Stimulated activated CD4-positive, alpha-beta T cell treated with anti-CD3 and anti-CD28 coated beads, Interleukin-1b, Interleukin-23, amount 100 ng/mL, for 1 hour (primary cell): Measurements from ENCODE around the gene ARFGEF2.
"Not testable (repeated sequence)": the region's sequence is repeated elsewhere in the genome, so short reads cannot be mapped to it uniquely, and the experiment has no call there.

Source experiments
- DNase-seq, 2 donors: peaks; one replicate each; pipeline ENCODE4 v3.0.0-alpha.2; 2020; ENCODE audit warnings: low read depth in 2 of 2

ARFGEF2 gene

DNA sequence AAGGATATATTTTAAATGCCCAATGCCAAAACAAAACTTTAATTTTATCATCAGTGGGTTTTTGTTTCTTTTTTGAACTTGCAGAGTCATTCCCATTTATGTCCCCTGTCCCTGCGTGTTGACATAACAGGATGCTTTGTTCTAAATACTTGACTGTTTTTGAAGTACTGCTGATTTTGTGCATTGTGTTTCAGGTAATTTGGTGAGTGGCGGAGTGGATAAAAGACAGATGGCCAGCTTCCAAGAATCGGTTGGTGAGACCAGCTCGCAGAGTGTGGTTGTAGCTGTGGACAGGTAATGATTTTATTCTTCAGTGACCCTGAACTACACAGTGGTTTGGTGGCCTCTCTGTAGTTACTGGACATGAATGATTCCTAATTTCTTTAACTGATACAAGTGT, 74.1 kb downstream of the ARFGEF2 start:
- DNase-seq: no peak

DNA sequence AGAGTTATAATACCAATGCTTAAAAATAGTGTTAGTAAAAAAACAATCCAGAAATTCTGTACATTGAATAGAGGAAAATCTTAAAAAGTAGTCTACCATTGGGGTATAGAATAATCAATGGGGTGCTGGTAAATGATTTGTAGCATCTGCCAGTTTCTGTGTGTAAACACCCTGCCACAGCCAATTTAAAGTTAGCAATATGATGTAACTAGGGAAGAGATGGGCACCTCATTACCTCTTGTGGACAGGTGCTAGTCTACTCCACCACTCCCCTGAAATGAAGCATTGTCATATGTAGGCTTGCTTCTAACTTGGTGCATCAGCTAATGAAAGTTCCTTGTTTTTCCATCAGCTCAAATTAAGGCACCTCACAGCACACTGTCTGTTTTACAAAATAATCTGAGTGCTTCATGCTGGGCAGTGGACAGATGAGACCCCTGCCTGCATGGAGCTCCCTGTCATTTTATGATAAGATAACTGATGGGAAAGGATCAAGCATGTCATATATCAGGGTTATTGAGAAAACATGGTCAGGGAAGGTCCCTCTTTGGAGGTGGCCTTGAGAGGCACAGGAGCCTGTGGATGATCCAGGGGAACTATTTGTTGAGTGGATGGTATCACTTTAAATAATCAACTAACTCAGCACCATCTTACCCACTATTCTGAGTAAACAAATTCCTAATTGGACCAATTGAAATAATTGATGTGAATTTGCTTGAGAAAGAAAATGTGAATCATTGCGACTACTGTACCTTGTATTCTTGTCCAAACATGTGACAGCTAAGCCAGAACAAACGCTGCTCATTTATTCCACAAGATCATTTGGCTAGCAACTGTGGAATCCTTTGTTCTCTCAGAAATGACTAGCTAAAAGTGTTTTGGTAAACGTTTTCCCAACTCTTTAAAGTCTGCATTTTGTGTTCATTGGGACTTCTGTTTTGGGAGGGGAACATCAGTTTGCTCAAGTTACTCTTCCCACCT, 78.7 kb downstream of the ARFGEF2 start:
- DNase-seq: no peak

DNA sequence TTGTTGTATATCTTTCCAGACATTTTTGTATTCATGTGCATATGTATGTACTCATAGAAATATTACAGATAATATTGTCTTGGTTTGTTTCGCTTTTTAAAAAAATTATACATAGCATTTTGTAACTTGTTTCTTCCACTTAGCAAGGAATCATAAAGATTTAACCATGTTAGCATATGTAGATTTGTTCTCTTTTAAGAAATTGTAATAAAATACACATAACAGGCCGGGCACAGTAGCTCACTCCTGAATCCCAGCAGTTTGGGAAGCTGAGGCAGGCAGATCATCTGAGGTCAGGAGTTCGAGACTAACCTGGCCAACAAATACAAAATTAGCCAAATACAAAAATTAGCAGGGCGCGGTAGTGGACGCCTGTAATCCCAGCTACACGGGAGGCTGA, 80.2 kb downstream of the ARFGEF2 start:
- no peak for DNase-seq

DNA sequence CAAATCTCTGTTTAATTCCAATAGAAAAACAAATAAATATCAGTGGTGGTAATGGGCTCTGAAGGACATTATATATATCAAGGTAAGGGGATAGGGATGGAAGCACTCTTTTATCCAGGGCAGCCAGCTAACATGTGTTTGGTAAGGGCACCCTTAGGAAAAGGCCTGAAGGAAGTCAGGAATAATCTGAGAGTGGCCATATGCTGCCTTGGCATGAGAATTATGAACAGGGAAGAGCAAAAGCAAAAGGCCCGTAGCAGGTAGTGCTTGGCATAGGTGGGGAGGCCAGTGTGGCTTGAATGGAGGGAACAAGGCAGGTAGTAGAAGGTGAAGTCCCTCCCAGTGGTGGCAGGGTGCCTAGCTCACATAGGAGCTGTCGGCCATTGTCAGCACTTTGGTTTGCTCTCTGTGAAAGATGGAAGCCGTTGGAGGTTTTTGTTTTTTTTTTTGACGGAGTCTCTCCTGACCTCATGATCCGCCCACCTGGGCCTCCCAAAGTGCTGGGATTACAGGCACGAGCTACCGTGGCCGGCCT, 85.0 kb downstream of the ARFGEF2 start:
- no peak for DNase-seq

DNA sequence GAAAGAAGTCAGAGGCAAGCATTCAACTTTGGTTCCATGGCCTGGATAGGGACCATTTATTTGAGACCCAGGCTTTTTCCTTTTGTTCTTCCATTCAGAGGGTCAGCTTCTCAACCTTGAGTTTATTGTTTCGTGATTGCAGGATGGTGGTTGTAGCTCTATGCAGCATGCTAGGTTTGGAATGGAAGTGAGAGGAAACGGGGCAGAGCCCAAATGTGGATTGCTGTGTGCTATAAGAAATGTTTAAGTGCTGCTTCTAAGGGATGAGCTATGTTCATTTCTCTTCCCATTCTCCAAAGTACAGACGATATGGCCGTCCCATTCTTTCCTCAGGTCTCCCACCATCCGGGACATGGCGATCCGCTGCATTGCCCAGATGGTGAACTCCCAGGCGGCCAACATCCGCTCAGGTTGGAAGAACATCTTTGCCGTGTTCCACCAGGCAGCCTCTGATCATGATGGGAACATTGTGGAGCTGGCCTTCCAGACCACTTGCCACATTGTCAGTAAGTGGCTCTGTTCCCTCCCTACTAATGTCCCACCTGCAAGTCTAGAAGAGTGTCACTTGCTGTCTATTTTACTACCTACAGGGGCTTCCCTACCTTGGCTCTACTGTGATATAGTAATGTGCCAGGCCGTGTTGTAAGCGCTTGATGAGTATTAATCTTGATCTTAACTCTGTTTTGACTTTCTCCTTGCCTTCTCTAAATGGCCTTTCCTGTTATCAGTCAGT, 88.6 kb downstream of the ARFGEF2 start:
- DNase-seq: no peak

DNA sequence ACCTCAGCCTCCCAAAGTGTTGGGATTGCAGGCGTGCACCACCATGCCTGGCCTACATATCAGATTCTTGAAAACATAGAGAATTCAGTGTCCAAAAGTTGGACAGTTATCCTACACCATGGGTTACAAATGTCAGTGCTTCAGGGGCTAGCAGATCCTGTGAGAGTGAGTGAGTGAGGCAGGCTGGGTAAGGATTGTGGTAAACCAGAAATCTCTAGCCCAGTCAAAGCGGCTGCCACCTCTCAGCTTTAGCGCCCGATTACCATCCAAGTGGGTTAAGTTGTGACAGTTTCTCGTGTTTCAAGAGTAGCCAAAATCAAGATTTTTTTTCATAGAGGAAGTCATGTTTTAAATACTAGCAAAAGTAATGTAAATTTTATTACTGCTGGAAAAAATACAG, 102.7 kb downstream of the ARFGEF2 start:
- no peak for DNase-seq

DNA sequence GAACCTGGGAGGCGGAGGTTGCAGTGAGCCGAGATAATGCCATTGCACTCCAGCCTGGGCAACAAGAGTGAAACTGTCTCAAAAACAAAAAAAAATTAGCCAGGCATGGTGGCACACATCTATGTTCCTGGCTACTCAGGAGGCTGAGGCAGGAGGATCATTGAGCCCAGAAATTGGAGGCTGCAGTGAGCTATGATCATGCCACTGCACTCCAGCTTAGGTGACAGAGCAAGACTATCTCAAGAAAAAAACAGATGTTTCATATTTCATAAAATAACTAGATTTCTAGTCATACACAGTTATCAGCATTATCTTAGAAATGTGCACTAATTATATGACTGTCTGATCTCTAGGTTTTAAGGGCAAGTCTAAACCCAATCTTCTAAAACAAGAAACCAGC, 106.7 kb downstream of the ARFGEF2 start:
- DNase-seq: not testable (repeated sequence)

DNA sequence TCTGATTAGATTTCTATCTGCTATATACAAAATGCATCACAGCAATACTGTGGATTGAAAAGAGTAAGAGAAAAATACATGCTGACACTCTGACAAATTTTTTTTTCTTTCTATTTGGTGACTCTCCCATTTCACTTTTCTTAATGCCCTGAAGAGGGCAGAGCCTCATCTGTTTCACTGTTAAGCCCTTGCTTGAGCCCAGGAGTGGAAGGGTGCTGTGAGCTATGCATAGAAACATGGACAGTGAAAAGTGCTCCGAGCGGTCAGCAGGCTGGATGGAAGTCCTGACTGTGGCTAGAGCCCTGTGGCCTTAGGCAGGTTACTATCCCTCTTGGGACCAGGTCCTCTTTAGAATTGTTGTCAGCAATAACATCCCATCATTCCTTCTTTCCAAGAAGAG, 107.2 kb downstream of the ARFGEF2 start:
- DNase-seq: no peak

DNA sequence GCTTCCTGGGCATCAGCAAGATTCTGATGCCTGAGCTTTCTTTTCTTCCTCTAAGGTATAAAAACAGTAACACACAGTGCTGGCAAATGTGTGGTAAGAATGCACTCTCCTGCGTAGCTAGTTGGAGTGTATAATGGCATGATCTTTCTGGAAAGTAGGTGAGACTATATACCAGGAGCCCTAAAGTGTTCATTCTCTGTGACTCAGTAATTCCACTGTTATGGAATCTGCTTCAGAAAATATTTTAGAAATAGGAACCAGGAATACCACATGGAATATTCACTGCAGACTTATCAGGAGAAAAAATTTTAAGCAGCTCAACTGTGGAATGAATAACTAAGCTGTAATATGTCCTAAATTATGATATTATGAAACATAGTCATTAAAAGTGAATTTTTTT, 107.7 kb downstream of the ARFGEF2 start:
- no peak for DNase-seq

DNA sequence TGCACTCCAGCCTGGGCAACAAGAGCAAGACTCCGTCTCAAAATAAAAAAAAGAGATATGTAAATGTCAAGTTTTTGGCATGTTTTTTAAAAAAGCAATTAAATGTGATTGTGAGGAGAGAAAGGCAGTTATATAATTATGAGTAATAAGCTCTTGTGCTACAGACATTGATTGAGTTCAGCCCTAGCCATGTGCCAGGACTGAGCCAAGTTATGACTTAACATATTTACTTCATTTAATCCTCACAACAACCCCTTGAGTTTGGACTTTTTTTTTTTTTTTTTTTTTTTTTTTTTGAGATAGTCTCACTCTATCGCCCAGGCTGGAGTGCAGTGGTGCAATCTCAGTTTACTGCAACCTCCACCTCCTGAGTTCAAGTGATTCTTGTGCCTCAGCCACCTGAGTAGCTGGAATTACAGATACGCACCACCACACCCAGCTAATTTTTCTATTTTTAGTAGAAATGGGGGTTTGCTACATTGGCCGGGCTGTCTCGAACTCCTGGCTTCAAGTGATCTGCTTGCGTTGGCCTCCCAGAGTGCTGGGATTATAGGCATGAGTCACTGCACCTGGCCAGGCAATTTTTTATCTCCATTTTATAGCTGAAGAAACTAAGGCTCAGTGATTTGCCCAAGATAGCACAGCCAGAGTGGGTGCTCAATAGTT, 109.6 kb downstream of the ARFGEF2 start:
- no peak for DNase-seq

DNA sequence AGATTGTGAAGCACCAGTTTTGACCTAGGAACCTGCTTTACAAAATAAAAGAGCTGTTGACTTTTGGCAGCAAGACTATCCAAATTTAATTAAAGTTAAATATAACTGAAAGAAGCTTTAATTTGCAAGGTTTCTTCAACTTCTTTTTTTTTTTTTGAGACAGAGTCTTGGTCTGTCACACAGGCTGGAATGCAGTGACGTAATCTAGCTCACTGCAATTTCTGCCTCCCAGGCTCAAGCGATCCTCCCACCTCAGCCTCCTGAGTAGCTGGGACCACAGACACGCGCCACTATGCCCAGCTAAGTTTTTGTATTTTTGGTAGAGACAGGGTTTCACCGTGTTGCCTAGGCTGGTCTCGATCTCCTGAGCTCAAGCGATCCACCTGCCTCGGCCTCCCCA, 110.9 kb downstream of the ARFGEF2 start:
- DNase-seq: no peak

DNA sequence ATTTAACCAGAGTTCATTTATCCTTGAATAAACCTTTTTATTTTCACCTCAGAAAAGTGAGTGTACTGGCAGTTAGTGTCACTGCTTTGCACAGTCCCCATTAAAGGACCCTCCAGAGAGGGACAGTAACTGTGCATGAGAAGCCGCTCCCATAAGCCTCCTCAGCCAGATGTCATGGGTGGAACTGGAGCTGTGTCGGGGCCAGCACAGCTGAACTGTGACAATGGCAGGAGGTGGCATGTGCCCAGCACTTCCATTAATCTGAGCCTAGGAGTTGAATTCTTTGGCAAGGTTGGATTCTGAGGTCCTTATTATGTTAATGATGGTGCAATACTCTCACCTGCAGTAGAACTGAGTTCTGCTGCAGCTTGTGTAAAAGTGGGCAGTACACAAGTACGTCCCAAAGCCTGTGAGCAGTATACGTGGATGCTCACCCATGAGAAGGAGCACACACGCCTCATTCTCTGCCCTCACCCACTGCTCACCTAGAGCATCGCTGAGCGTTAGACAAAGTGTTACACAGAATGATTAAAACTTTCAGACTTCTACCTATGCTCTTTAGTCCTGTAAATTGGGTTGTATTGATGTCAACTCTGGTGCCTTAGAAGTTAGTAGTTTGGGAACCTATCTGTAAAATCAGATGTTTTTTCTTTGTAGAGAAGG, 112.7 kb downstream of the ARFGEF2 start:
- no peak for DNase-seq

DNA sequence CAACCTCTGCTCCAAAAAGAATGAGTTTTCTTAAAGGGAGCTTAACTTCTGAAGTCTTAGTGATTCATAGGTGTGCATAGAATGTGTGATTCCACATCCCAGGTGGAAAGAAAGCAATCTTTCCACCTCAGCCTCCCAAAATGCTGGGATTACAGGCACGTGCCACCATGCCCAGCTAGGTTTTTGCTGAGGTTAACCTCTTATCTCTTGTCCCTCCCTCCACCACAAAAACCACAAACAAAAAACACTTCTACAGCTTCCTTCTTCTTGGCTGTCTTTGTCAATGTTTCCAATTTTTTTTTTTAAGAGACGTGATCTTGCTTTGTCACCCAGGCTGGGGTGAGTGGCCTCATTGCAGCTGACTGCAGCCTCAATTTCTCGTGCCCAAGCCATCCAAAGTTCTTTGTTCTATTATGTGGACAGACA, 116.5 kb downstream of the ARFGEF2 start:
- no peak for DNase-seq

DNA sequence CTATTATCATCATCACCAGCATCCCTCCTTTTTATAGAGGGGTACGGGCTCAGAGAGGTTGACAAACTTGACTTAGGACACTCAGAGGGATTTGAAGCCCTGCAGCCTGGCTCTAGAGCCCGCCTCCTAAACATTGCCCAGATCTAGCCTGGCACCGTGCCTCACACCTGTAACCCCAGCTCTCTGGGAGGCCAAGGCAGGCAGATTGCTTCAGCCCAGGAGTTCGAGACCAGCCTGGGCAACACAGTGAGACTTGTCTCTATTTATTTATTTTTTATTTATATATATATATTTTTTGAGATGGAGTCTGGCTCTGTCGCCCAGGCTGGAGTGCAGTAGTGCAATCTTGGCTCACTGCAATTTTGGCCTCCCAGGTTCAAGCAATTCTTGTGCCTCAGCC, 118.3 kb downstream of the ARFGEF2 start:
- DNase-seq: no peak

DNA sequence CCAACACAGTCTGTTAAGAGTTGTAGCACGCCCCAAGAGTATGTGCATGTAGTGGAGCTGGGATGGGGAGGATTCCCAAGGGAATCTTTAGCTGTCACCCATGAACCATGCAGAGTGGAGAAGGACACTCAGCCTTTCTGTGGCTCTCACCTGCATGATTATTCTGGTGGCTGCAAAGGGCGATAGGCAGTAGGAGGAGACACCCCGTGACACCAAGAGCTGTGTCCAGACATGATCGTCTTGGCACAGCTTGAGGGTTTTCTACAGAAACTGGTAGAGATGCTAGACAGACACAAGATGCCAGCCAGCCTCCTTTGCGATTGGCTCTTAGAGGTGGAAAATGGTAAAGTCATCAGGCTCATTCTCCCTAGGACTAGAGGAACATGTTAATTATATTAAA, 121.5 kb downstream of the ARFGEF2 start:
- DNase-seq: no peak

DNA sequence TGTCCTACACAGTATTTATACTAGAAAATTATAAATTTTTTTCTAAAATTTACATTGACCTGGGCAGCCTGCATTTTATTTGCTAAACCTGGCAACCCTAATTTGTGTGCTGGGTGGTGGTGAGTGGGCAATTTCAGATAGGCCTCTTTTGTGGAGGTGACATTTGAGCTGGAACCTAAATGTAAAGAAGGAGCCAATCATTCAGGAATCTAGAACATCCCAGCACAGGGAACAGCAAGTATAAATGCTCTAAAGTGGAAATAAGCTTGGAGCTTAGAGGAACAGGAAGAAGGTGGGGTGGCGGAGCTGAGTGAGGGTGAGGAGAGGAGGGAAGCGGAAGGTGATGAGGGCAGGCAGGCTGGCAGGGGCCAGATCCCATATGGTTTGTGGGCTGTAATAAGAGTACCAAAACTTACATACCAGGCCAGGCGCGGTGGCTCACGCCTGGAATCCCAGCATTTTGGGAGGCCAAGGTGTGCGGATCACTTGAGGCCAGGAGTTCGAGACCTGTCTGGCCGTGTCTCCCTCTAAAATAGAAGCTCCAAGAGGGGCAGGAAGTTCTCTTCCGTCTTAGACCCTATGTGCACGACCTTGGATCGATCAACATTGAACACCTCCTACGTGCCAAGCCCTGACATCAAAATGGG, 124.1 kb downstream of the ARFGEF2 start:
- DNase-seq: no peak

DNA sequence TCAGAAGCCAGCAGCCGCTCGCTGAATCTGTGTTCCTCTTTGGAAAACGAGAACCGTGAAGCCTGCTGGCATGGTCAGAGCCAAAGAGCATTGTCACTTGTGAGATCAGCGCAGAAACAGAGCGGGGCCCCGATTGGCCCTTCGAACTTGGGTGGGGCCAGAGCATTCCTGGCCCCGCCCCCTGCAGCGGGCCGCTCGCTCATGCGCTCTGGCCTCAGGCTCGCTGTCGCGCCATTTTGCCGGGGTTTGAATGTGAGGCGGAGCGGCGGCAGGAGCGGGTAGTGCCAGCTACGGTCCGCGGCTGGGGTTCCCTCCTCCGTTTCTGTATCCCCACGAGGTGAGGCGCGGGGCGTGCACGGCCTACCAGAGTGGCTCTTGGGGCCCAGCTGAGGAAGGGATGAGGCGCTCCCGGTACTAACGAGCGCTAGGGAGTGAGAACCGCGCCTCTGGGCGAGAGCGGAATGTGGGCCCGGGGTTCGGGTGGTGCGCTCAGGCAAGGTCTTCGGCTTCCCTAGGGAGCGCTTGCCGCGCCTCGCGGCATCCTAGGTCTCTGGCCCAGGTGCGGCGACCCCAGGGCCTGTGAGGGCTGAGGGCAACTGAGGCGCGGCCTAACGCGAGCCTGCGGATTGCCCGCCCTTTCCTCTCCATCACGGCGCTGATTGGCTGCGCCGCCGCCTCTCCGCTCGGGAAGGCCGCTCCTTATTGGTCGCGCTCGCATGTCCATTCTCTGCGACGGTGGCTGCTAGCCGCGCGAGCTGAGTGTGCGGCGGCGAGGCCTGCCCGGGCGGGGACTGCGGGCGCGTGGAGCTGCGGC, 124.8 kb downstream of the ARFGEF2 start, which contains the start of gene CSE1L:
CSE1L (plus strand) TSS at position 226 of the 814 bp plus-strand sequence. CDS start 12,152 bp downstream, outside the sequence.
- DNase-seq: peak; percentile 78 to 86

DNA sequence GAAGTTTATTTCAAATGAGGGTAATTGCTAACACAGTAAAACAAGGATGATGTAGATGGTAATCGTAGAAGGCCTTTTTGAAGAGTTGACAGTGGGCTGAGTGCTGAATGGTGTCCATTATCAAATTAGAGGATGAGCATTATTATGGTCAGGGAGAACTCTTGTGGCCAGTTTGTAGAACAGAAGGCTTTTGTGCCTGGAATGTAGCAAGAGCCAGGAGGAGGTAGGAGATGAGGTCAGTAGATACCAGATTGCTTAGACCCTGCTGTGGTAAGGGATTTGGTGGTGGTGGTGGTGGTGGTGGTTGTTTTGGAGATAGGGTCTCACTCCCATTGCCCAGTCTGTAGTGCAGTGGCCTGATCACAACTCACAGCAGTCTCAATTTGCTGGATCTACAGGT, 130.8 kb downstream of the ARFGEF2 start:
- DNase-seq: no peak

DNA sequence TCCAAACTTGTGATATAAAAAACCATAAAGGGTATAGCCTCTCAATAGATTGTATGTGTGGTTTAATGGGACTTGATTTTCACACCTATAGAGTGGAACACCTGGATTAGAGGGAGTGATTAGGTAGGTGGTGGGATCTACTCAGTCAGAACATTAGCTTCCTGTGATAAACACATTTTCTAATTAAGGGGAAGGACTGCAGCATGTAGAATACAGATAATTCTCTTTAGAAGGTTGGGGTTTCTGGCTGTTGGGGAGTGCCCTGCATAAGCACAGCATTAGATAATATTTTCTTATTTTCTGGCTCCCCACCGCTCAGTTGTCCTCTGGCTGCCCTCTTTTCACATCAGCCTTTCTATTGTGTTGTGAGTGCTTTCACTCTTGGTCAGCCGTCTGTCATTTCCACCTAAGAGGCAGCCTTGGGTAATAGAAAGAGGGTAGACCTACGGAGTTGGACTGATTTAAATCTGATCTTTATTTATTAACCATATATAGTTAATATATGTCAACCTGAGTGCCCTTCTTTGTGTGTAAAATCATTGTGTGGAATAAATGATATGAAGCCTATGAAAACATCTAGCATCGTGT, 132.6 kb downstream of the ARFGEF2 start:
- DNase-seq: no peak

DNA sequence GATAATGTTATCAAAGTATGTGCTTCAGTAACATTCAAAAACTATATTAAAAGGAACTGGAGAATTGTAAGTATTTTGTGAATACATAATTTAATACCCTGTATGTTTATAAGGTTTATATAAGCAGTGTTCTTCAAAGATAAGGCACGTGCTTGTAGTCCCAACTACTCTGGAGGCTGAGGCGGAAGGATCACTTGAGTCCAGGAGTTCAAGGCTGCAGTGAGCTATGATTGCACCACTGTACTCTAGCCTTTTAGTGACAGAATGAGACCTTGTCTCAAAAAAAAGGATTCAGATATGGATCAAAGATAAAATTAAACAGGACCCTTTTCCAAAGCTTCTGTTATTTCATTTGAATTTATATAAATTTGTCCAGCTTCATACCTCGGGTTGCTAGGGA, 141.8 kb downstream of the ARFGEF2 start:
- no peak for DNase-seq
